Measurements from ENCODE around the gene ERICH2.

DNA sequence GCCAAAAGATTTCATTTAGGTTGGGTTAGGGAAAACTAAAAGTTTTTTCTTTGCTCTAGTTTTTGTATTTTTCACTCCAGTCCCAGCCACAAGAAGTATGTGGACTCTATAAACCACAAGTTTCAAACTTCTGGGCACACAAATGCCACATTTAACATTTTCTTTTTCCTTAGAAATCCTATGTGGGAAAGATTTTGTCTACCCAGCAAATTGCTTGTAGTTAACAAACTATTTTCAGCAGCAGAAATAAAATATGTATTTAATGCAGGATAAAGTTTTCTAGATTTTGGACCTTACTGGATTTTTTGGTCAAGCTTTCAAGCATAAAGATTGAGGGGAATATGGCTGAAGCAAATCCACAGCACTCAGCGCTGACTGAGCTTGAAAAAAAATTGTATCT, 9.1 kb downstream of the ERICH2 start:
- TF ChIP-seq ZNF565 (CRISPR knock-in tag; conservative IDR thresholded peaks at IDR 0.05; ENCODE audit: low read depth) (no peak), TCF4 (CRISPR knock-in tag; IDR thresholded peaks at IDR 0.05; ENCODE audit: borderline replicate concordance) (no peak)
- TF ChIP-seq, protein P1, sequence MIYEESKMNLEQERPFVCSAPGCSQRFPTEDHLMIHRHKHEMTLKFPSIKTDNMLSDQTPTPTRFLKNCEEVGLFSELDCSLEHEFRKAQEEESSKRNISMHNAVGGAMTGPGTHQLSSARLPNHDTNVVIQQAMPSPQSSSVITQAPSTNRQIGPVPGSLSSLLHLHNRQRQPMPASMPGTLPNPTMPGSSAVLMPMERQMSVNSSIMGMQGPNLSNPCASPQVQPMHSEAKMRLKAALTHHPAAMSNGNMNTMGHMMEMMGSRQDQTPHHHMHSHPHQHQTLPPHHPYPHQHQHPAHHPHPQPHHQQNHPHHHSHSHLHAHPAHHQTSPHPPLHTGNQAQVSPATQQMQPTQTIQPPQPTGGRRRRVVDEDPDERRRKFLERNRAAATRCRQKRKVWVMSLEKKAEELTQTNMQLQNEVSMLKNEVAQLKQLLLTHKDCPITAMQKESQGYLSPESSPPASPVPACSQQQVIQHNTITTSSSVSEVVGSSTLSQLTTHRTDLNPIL (CRISPR knock-in tag; IDR thresholded peaks at IDR 0.05; ENCODE audit: low read depth): no peak

All from SK-N-SH treated with all-trans-retinoic acid at 6 μM for 48 hours (cell line).